GM21786 (cell line): ENCODE results near the gene TMEM41B.

ENCODE experiments used
- ATAC-seq: cut with Tn5 transposase; IDR thresholded peaks from one replicate; pipeline ENCODE4 v1.9.1; 2021; ENCODE audit not compliant: unreplicated experiment

TMEM41B gene

GRCh38 chr11:9310485-9311090 is 3.8 kb downstream of the TMEM41B start:
- no peak for ATAC-seq

GRCh38 chr11:9304178-9304577 is 10.2 kb downstream of the TMEM41B start:
- ATAC-seq: no peak

GRCh38 chr11:9302448-9302847 is 11.9 kb downstream of the TMEM41B start:
- no peak for ATAC-seq

GRCh38 chr11:9301720-9302119 is 12.7 kb downstream of the TMEM41B start:
- ATAC-seq: no peak

GRCh38 chr11:9293646-9294045 is 20.7 kb downstream of the TMEM41B start:
- ATAC-seq: no peak

- ATAC-seq: no peak
Observed at GRCh38 chr11:9285850-9286587, 28.4 kb downstream of the TMEM41B start.

- ATAC-seq: peak; percentile 88
Observed at GRCh38 chr11:9280655-9281301, 33.6 kb downstream of the TMEM41B start.

GRCh38 chr11:9277176-9277575 is 37.2 kb downstream of the TMEM41B start:
- no peak for ATAC-seq

- no peak for ATAC-seq
Observed at GRCh38 chr11:9276571-9276970, 37.8 kb downstream of the TMEM41B start.

GRCh38 chr11:9274499-9275258 is 39.7 kb downstream of the TMEM41B start:
- ATAC-seq: no peak

- ATAC-seq: no peak
Observed at GRCh38 chr11:9273376-9274336, 40.7 kb downstream of the TMEM41B start.

- no peak for ATAC-seq
Observed at GRCh38 chr11:9269492-9270013, 44.8 kb downstream of the TMEM41B start.

- no peak for ATAC-seq
Observed at GRCh38 chr11:9267680-9268079, 46.7 kb downstream of the TMEM41B start.

GRCh38 chr11:9266926-9267325 is 47.5 kb downstream of the TMEM41B start:
- no peak for ATAC-seq

GRCh38 chr11:9266132-9266736 is 48.2 kb downstream of the TMEM41B start:
- ATAC-seq: no peak

GRCh38 chr11:9265211-9266131 is 48.9 kb downstream of the TMEM41B start, which contains the start of gene DENND5A:
Gene DENND5A, minus strand, starts transcription at chr11:9265350. Its CDS starts 281 bp downstream, at chr11:9265069.
- ATAC-seq: no peak

GRCh38 chr11:9264316-9265210 is 49.8 kb downstream of the TMEM41B start:
- ATAC-seq: peak; percentile 5
